Naive thymus-derived CD4-positive, alpha-beta T cell (primary cell): ENCODE measurements around the gene ZFP42. TPM values are rescaled to one million over a fixed set of nuclear protein-coding genes. Genes with fewer than 3 reads are reported as not detected.
"Not testable (repeated sequence)": the region's sequence is repeated elsewhere in the genome, so short reads cannot be mapped to it uniquely, and the experiment has no call there.

Source experiments
- ATAC-seq: fragments of 150-1000 bp; cut with Tn5 transposase; 2 replicates; pipeline ENCODE4 v1.10.0; 2021; ENCODE audit warnings: mild to moderate bottlenecking, moderate library complexity
- CTCF ChIA-PET: fragments of 350-600 bp; sonication (Branson Sonifier 250); formaldehyde crosslinking; loops from one replicate; lab custom pipeline; 2021; ENCODE audit warnings: antibody characterized with exemption; lab: Charles Lee
- POLR2A ChIA-PET: fragments of 350-600 bp; sonication (Branson Sonifier 250); formaldehyde crosslinking; loops from one replicate; lab custom pipeline; 2021; ENCODE audit warnings: antibody characterized with exemption, inconsistent platforms; lab: Charles Lee
- DNase-seq, 9 donors: peaks; one replicate each; pipeline versions ENCODE4 v3.0.0 to v3.0.0-alpha.2; 2020 to 2022; ENCODE audit warnings: mixed read lengths in 1 of 9
- H3K27ac ChIP-seq: one replicate; pipeline ENCODE4 v1.7.0; 2013; ENCODE audit warnings: mild to moderate bottlenecking, low read depth, low read length, moderate library complexity
- H3K27me3 ChIP-seq, 2 donors: one replicate each; pipeline ENCODE4 v1.7.0; 2013; ENCODE audit warnings: low read length in 2 of 2, mild to moderate bottlenecking in 2 of 2, moderate library complexity in 2 of 2; ENCODE audit not compliant: control insufficient read depth in 2 of 2, insufficient read depth in 2 of 2
- H3K36me3 ChIP-seq, 3 experiments: 1 replicate in 2 of 3; 2 replicates in 1 of 3; pipeline ENCODE4 v1.7.0; 2013; ENCODE audit warnings: low read length in 3 of 3, mild to moderate bottlenecking in 3 of 3, moderate library complexity in 1 of 3; ENCODE audit not compliant: insufficient read depth in 3 of 3, control insufficient read depth in 2 of 3
- H3K4me1 ChIP-seq, 2 donors: one replicate each; pipeline ENCODE4 v1.7.0; 2013; ENCODE audit warnings: low read length in 2 of 2, mild to moderate bottlenecking in 2 of 2, moderate library complexity in 1 of 2; ENCODE audit not compliant: control insufficient read depth in 2 of 2, insufficient read depth in 2 of 2
- H3K4me3 ChIP-seq: 2 replicates; pipeline ENCODE4 v1.7.0; 2013; ENCODE audit warnings: mild to moderate bottlenecking, low read length
- H3K9me3 ChIP-seq, 3 experiments: 1 replicate in 2 of 3; 2 replicates in 1 of 3; pipeline ENCODE4 v1.7.0; 2013; ENCODE audit warnings: low read length in 3 of 3; ENCODE audit not compliant: control insufficient read depth in 2 of 3
- H3K27ac Mint-ChIP-seq, 9 donors: one replicate each; pipeline ENCODE4 v1.8.0; 2020 to 2022; ENCODE audit warnings: mixed read lengths in 9 of 9, mild to moderate bottlenecking in 8 of 9, moderate library complexity in 5 of 9, inconsistent platforms in 2 of 9
- H3K27me3 Mint-ChIP-seq, 5 donors: one replicate each; pipeline ENCODE4 v1.8.0; 2021 to 2022; ENCODE audit warnings: mixed read lengths in 5 of 5, mild to moderate bottlenecking in 1 of 5
- H3K36me3 Mint-ChIP-seq, 5 donors: one replicate each; pipeline ENCODE4 v1.8.0; 2020 to 2022; ENCODE audit warnings: mixed read lengths in 5 of 5, mild to moderate bottlenecking in 3 of 5, inconsistent platforms in 1 of 5
- H3K4me1 Mint-ChIP-seq, 7 donors: one replicate each; pipeline ENCODE4 v1.8.0; 2020 to 2022; ENCODE audit warnings: mixed read lengths in 7 of 7, mild to moderate bottlenecking in 3 of 7, inconsistent platforms in 1 of 7
- H3K4me3 Mint-ChIP-seq, 10 donors: one replicate each; pipeline ENCODE4 v1.8.0; 2020 to 2022; ENCODE audit warnings: mild to moderate bottlenecking in 10 of 10, mixed read lengths in 10 of 10, moderate library complexity in 6 of 10, inconsistent platforms in 2 of 10
- H3K9me3 Mint-ChIP-seq, 11 donors: one replicate each; pipeline ENCODE4 v1.8.0; 2020 to 2022; ENCODE audit warnings: mixed read lengths in 11 of 11, mild to moderate bottlenecking in 4 of 11, inconsistent platforms in 1 of 11, moderate library complexity in 1 of 11
- intact Hi-C, 2 donors: fragments of 100-400 bp; cut with micrococcal nuclease; formaldehyde crosslinking; loops; one replicate each; pipeline ENCODE4 v1.15.1; 2023
- polyA plus RNA-seq, 2 donors: library from polyadenylated mRNA; unstranded; fragments of 300-500 nt; fragmentation: Illumina TruSeq; gene quantifications; one replicate each; pipeline ENCODE4 v1.2.3, GENCODE V29; 2021
- total RNA-seq, 6 experiments: library from RNA in 5 of 6; stranded (reverse) in 5 of 6; gene quantifications; 1 replicate in 5 of 6; 2 replicates in 1 of 6; pipeline ENCODE4 v1.2.3 and lab custom pipeline; 2021 to 2026

ZFP42 gene
- total and polyA plus RNA-seq, 7 experiments from 2014 or later, result 0.10 TPM; not detected in 6

DNA sequence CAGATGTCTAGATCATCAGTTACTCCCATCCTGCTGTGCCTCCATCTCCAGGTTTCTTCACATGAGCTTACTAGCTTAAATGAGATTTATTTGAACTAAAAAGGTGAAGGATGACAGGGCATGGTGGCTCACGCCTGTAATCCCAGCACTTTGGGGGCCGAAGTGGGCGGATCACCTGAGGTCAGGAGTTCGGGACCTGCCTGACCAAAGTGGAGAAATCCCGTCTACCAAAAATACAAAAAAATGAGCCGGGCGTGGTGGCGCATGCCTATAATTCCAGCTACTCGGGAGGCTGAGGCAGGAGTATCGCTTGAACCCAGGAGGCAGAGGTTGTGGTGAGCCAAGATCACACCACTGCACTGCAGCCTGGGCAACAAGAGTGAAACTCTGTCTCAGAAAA lies 49.9 kb downstream of the ZFP42 start:
- H3K4me1 ChIP-seq, H3K4me3 Mint-ChIP-seq, ATAC-seq, H3K4me1 Mint-ChIP-seq, H3K27ac ChIP-seq, intact Hi-C loops, H3K36me3 Mint-ChIP-seq, H3K27me3 Mint-ChIP-seq, H3K27ac Mint-ChIP-seq, DNase-seq, H3K9me3 ChIP-seq, H3K4me3 ChIP-seq, H3K27me3 ChIP-seq, H3K36me3 ChIP-seq, POLR2A ChIA-PET: not testable (repeated sequence)
- H3K9me3 Mint-ChIP-seq, result peaks cover 0 to 25% (median 4%) of the 10 kb centered on the region in 11 donors
- CTCF ChIA-PET, result interaction anchor here (0.5 kb wide), 1 partner anchor 8 kb away, joined by 3 read pairs; no protein-coding TSS in a partner anchor

DNA sequence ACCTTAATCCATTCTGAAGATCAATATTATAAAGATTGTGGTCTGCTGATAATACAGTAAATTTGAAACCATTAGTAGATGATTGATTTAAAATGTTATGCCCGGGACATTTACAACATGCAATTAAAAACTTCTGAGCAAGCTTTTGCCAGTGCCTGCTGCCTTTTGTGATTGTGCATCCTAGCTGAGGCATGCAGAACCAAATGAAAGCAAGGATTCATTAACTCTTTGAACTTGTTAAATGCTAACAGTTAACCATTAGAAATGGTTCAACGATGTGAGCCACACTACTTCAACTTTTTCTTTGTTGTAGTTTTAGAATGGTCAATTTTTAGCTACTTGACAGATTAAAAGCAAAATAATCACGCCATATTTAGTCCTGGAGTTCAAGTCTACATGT lies 51.1 kb downstream of the ZFP42 start:
- no peak overlapping the region for H3K27ac ChIP-seq
- intact Hi-C loops, result no loop called here
- H3K4me1 ChIP-seq, result no peaks in the 10 kb centered on the region
- Mint-ChIP-seq H3K9me3 (peaks cover 0 to 22% (median 4%) of the 10 kb centered on the region in 11 donors), H3K27ac (no peak overlapping the region), H3K36me3 (no peaks in the 10 kb centered on the region), H3K4me1 (no peaks in the 10 kb centered on the region), H3K27me3 (no peaks in the 10 kb centered on the region), H3K4me3 (no peak overlapping the region)
- DNase-seq (no peak), ATAC-seq (no peak)
- ChIA-PET POLR2A (no interaction called here), CTCF (no interaction called here)
- no peak overlapping the region for H3K4me3 ChIP-seq
- no peaks in the 10 kb centered on the region for H3K36me3 ChIP-seq
- H3K27me3 ChIP-seq, result no peaks in the 10 kb centered on the region
- no peaks in the 10 kb centered on the region for H3K9me3 ChIP-seq

DNA sequence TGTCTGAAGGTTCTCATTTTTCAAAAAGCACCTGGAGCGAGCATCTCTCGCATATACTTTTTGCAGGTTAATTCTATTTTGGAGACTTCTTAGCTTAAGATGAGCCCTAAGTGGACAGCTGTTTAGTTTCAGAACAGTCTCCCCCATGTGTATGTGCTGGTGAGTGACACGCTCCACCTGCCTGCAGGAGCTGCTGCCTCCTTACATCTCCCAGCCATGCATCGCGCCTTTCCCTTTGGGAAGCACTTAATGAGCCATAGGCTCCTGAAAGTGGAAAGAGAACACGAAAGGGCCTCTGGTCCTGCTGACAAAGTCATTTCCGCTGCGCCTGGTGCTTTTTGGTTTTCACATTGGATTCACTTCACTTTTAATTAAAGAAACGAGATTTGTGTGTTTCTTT lies 57.7 kb downstream of the ZFP42 start:
- no peaks in the 10 kb centered on the region for H3K36me3 ChIP-seq
- H3K9me3 ChIP-seq, result no peaks in the 10 kb centered on the region
- H3K27ac Mint-ChIP-seq, result no peak overlapping the region
- H3K36me3 Mint-ChIP-seq, result peaks cover 0 to 3% (median 0%) of the 10 kb centered on the region in 5 donors
- no peak overlapping the region for H3K4me3 Mint-ChIP-seq
- no peaks in the 10 kb centered on the region for H3K4me1 ChIP-seq
- intact Hi-C loops, result no loop called here
- H3K4me3 ChIP-seq, result no peak overlapping the region
- H3K9me3 Mint-ChIP-seq, result peaks cover 0 to 24% (median 7%) of the 10 kb centered on the region in 11 donors
- no peaks in the 10 kb centered on the region for H3K27me3 ChIP-seq
- H3K27ac ChIP-seq, result no peak overlapping the region
- ChIA-PET POLR2A (no interaction called here), CTCF (no interaction called here)
- no peaks in the 10 kb centered on the region for H3K27me3 Mint-ChIP-seq
- DNase-seq (no peak), ATAC-seq (no peak)
- H3K4me1 Mint-ChIP-seq, result no peaks in the 10 kb centered on the region

Other genes with a start within 250 kb of the ZFP42 start
- not detected for gene TRIML2, start 113.8 kb downstream of the ZFP42 start, total RNA-seq
- gene TRIML2, start 113.8 kb downstream of the ZFP42 start, polyA plus RNA-seq, result not detected
- not detected for gene TRIML1, start 143.7 kb downstream of the ZFP42 start, total RNA-seq
- gene TRIML1, start 143.7 kb downstream of the ZFP42 start, polyA plus RNA-seq, result not detected